SK-N-SH (cell line): ENCODE measurements around the gene NAALADL2.
"Not testable (repeated sequence)": the region's sequence is repeated elsewhere in the genome, so short reads cannot be mapped to it uniquely, and the experiment has no call there.

ENCODE experiments used
- CHD2 ChIP-seq: fragments of 150-350 bp; IDR thresholded peaks from 2 replicates; pipeline ENCODE4 v1.6.1; 2018; ENCODE audit warnings: low read length; ENCODE audit not compliant: partially characterized antibody
- EP300 ChIP-seq, 2 experiments: IDR thresholded peaks; 2 replicates each; pipeline versions ENCODE4 v1.4.0 to v1.6.1; 2012; ENCODE audit warnings: borderline replicate concordance in 1 of 2, low read depth in 1 of 2, low read length in 1 of 2
- EZH2phosphoT487 ChIP-seq: fragments of 200-600 bp; sonication (generic); IDR thresholded peaks from 2 replicates; pipeline ENCODE4 v1.6.1; 2017; ENCODE audit warnings: low read depth, mixed run types, mild to moderate bottlenecking, antibody characterized with exemption, moderate library complexity, borderline replicate concordance
- FOXJ3 ChIP-seq: sonication (generic); formaldehyde crosslinking; IDR thresholded peaks from 2 replicates; pipeline ENCODE4 v1.5.1; 2020; ENCODE audit warnings: mild to moderate bottlenecking, missing genetic modification reagents
- NRF1 ChIP-seq: IDR thresholded peaks from 2 replicates; pipeline ENCODE4 v1.6.1; 2012; ENCODE audit warnings: low read depth, mild to moderate bottlenecking, low read length
- SIN3A ChIP-seq: IDR thresholded peaks from 2 replicates; pipeline ENCODE4 v1.6.1; 2012; ENCODE audit warnings: low read depth, mild to moderate bottlenecking, low read length, moderate library complexity, borderline replicate concordance
- USF2 ChIP-seq: fragments of 150-350 bp; IDR thresholded peaks from 2 replicates; pipeline ENCODE4 v1.6.1; 2017; ENCODE audit warnings: antibody characterized with exemption, low read length, low read depth, borderline replicate concordance
- TF ChIP-seq, protein P1 (sequence below): fragments of 200-600 bp; sonication (generic); IDR thresholded peaks from 2 replicates; pipeline ENCODE4 v1.6.1; 2017; ENCODE audit warnings: antibody characterized with exemption, mild to moderate bottlenecking, moderate library complexity
- TF ChIP-seq, protein P2 (sequence below): IDR thresholded peaks from 2 replicates; pipeline ENCODE4 v1.4.0; 2012; ENCODE audit warnings: low read depth, borderline replicate concordance

DNA sequence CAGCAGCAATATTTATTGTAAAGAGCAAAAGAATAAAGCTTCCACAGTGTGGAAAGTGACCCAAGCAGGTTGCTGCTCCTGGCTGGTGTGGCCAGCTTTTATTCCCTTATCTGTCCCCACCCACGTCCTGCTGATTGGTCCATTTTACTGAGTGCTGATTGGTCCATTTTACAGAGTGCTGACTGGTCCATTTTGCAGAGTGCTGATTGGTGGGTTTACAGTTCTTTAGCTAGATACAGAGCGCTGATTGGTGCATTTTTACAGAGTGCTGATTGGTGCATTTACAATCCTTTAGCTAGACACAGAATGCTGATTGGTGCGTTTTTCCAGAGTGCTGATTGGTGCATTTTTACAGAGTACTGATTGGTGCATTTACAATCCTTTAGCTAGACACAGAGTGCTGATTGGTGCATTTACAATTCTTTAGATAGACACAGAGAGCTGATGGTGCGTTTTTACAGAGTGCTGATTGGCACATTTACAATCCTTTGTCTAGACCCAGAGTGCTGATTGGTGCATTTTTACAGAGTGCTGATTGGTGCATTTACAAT lies 601.8 kb downstream of the NAALADL2 start:
- TF ChIP-seq, protein P1, sequence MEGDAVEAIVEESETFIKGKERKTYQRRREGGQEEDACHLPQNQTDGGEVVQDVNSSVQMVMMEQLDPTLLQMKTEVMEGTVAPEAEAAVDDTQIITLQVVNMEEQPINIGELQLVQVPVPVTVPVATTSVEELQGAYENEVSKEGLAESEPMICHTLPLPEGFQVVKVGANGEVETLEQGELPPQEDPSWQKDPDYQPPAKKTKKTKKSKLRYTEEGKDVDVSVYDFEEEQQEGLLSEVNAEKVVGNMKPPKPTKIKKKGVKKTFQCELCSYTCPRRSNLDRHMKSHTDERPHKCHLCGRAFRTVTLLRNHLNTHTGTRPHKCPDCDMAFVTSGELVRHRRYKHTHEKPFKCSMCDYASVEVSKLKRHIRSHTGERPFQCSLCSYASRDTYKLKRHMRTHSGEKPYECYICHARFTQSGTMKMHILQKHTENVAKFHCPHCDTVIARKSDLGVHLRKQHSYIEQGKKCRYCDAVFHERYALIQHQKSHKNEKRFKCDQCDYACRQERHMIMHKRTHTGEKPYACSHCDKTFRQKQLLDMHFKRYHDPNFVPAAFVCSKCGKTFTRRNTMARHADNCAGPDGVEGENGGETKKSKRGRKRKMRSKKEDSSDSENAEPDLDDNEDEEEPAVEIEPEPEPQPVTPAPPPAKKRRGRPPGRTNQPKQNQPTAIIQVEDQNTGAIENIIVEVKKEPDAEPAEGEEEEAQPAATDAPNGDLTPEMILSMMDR = not testable (repeated sequence)
- not testable (repeated sequence) for TF ChIP-seq NRF1; SIN3A; EZH2phosphoT487; CHD2; USF2; EP300 (IDR thresholded peaks at IDR 0.05; ENCODE audit: borderline replicate concordance in 1 of 2, low read depth in 1 of 2, low read length in 1 of 2); FOXJ3 (CRISPR knock-in tag)
- TF ChIP-seq, protein P2, sequence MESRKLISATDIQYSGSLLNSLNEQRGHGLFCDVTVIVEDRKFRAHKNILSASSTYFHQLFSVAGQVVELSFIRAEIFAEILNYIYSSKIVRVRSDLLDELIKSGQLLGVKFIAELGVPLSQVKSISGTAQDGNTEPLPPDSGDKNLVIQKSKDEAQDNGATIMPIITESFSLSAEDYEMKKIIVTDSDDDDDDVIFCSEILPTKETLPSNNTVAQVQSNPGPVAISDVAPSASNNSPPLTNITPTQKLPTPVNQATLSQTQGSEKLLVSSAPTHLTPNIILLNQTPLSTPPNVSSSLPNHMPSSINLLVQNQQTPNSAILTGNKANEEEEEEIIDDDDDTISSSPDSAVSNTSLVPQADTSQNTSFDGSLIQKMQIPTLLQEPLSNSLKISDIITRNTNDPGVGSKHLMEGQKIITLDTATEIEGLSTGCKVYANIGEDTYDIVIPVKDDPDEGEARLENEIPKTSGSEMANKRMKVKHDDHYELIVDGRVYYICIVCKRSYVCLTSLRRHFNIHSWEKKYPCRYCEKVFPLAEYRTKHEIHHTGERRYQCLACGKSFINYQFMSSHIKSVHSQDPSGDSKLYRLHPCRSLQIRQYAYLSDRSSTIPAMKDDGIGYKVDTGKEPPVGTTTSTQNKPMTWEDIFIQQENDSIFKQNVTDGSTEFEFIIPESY = not testable (repeated sequence)
